GM12873 (cell line): ENCODE data around the gene RALY.

Source experiments
- TF ChIP-seq, protein P1 (sequence below): IDR thresholded peaks from 2 replicates; pipeline ENCODE4 v1.5.1; 2012; ENCODE audit warnings: low read depth, mild to moderate bottlenecking, moderate library complexity, low read length, control low read depth; ENCODE audit not compliant: insufficient read depth; ENCODE audit errors: missing control alignments

Gene RALY

DNA sequence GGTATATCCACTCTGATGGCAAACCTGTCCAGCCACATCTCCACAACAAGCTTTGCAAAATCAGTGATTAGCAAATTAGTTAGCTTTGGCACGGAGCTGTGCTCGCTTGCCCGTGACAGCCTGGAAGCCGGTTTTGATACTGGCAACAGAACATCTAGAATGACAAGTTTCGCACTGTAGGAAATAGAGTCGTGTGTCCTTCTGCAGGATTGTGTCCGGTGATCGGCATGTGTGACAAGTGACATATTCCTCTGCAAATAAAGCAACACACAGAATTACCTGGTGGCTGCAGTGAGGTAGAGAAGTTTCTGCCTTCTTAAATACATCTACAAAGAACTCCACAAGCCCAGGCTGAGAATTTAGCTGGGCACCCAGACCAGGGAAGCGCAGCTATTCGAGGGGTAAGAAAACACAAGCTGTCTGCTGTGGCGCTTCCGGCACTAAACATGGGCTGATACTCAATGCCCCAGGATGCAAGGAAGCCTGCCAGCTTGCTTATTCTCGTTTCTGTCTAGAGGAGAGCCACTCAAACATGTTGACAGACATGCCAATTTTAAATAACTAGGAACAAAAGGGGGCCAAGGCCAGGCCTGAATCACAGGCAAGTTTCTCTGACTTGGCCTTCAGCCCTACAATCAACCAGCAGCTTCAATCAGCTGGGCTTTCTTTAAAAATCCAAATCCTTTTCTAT, 96.1 kb downstream of the RALY start:
- TF ChIP-seq, protein P1, sequence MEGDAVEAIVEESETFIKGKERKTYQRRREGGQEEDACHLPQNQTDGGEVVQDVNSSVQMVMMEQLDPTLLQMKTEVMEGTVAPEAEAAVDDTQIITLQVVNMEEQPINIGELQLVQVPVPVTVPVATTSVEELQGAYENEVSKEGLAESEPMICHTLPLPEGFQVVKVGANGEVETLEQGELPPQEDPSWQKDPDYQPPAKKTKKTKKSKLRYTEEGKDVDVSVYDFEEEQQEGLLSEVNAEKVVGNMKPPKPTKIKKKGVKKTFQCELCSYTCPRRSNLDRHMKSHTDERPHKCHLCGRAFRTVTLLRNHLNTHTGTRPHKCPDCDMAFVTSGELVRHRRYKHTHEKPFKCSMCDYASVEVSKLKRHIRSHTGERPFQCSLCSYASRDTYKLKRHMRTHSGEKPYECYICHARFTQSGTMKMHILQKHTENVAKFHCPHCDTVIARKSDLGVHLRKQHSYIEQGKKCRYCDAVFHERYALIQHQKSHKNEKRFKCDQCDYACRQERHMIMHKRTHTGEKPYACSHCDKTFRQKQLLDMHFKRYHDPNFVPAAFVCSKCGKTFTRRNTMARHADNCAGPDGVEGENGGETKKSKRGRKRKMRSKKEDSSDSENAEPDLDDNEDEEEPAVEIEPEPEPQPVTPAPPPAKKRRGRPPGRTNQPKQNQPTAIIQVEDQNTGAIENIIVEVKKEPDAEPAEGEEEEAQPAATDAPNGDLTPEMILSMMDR: no peak

DNA sequence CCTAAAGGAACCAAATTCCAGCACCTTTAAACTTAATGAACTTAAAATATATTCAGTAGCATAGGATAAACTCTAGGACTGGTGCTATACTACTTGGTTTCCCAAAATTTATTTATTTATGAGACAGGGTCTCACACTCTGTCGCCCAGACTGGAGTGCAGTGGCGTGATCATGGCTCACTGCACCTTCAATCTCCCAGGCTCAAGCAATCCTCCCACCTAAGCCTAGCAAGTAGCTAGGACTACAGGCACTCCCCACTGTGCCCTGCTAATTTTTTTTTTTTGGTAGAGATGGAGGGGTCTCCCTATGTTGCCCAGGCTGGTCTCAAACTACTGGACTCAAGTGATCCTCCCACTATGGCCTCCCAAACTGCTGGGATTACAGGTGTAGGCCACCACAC, 96.9 kb downstream of the RALY start:
- TF ChIP-seq, protein P1: no peak

DNA sequence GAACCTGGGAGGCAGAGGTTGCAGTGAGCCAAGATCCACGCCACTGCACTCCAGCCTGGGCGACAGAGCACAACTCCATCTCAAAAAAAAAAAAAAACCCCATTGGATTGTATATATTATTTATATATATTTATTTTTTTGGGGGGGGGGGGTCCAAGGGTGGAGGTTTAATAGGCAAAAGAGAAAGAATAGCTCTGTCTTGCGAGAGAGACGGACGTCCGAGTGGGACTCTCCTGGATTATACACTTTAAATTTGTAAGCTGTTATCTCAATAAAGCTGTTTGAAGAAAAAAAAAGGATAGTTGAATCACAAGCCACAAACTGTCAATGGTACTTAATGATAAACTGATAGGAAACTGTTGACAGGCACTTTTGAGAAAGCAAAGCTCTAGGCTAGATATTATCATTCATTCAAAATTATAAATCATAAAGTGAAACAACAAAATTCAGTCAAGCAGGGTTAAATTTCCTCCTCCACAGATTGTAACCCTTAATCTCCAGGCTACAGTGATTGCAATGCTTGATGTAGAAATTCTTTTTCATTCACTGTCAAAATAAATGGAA, 98.0 kb downstream of the RALY start:
- TF ChIP-seq, protein P1: no peak

DNA sequence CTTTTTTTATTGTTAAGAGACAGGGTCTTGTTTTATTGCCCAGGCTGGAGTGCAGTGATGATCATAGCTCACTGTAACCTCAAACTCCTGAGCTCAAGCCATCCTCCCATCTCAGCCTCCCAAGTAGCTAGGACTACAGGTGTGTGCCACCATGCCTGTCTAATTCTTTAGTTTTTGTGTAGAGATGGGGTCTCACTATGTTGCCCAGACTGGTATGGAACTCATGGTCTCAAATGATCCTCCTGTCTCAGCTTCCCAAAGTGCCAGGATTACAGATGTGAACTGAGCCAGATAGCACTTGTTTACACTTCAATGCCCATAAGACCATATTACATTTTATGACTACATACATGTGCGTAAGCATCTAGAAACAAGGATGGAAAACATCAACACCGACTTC, 100.2 kb downstream of the RALY start:
- TF ChIP-seq, protein P1: no peak

DNA sequence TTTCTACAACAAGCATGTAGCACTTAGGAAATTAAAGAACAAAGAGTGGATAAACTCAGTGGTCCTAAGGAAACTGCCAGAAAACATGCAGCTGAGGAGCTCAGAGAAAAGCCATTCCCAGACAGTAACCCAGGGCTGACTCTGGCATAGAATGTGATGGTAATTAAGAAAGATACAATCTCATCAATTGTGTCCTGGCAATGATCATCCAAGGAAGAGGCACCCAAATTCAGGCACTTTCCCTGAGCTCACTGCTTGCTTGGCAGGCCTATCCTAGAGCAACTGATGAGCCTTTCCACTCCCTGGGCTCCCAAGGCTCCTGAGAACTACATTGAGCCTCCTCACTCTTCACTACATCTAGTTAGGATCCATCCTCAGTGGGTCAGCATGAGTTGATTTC, 102.1 kb downstream of the RALY start:
- TF ChIP-seq, protein P1: no peak

DNA sequence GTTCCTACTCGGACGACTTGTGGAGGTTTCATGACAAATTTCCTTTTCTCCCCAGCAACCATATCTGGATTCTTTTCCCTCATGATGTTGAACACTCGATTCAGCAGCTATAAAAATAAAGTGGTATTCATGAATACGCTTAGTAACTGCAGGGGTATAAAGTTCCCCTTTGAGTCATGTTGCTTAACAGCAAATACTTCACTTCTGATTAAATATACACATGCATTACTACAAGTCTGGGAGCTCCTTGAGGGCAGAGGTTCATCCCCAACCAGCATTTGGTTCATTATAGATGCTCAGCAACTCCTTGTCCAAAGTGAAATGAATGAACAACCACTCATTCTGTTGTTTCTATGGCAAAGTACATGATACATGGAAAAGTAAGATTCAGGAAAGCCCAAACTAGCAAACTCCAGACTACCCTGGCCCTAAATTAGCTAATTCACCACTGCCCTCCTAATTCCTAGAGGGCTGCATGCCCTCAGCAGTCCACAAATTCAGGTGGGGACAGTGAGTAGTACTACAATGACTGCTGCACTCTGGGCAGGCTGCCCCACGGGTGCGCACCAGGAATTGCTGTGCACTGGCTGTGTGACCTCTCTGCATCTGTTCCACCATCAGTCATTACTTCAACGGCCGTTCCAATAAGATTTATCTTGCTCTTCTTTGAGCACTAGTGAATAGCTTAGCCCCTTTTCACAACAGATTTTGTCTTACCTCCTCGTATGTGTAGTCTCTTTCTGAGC, 103.2 kb downstream of the RALY start:
- TF ChIP-seq, protein P1: no peak

DNA sequence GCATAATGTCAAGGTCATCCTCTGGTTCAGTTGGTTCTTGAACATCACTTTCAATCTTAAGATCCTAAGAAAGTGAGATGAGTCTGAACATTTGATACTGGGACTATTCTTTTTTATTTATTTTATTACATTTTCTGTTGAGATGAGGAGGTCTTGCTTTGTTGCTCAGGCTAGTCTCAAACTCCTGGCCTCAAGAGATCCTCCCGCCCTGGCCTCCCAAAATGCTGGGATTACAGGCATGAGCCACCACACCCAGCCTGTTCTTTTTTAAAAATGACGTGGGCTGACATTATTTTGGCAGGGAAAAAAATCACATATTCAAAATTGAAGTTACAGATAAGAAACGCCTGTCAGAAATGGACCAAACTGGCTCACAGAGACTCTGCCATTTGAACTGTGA, 104.9 kb downstream of the RALY start:
- TF ChIP-seq, protein P1: no peak
